Lower leg skin (tissue), 4 donors: ENCODE results near the gene CCDC197. TPM values are rescaled to one million over a fixed set of nuclear protein-coding genes. Genes with fewer than 3 reads are reported as not detected.

Experiments
- DNase-seq, 2 donors: peaks; one replicate each; pipeline ENCODE4 v3.0.0-alpha.2; 2019; ENCODE audit warnings: low spot score in 2 of 2
- H3K4me3 ChIP-seq: fragments of 200-600 bp; sonication (generic); 2 replicates; pipeline ENCODE4 v1.5.1; 2017; ENCODE audit warnings: mild to moderate bottlenecking, low read depth; ENCODE audit not compliant: poor library complexity, severe bottlenecking
- CTCF ChIP-seq, 3 donors: fragments of 450-650 bp; IDR thresholded peaks; one replicate each; pipeline ENCODE4 v1.5.1; 2016; ENCODE audit warnings: antibody characterized with exemption in 3 of 3, mild to moderate bottlenecking in 3 of 3, moderate library complexity in 2 of 3
- POLR2A ChIP-seq, 2 donors: fragments of 450-650 bp; IDR thresholded peaks; one replicate each; pipeline ENCODE4 v1.6.1; 2016 to 2017; ENCODE audit warnings: antibody characterized with exemption in 2 of 2, mild to moderate bottlenecking in 1 of 2, moderate library complexity in 1 of 2
- WGBS, 2 donors: methylation state at CpG; one replicate each; pipeline ENCODE4 v1.1.5; 2018; 5-methylcytosine and 5-hydroxymethylcytosine counted together
- intact Hi-C: fragments of 100-400 bp; cut with DNase I; formaldehyde crosslinking; loops from one replicate; pipeline ENCODE4 v1.15.0; 2023; ENCODE audit warnings: low total_unique reads
- total RNA-seq, 4 donors: library from RNA; depleted of rRNA; stranded (reverse); fragments of >200 nt; gene quantifications; one replicate each; pipeline ENCODE4 v1.1.0, GENCODE V29; 2016

Gene CCDC197
- total RNA-seq, 4 donors from 2014 or later: not detected

- 84 to 88% methylated on average over 6 of the region's 6 CpGs for WGBS, 2 donors
- TF ChIP-seq POLR2A (IDR thresholded peaks at IDR 0.05): no peak
- no peak for TF ChIP-seq CTCF (IDR thresholded peaks at IDR 0.05)
- H3K4me3 ChIP-seq: no peak overlapping the region
- no peak for DNase-seq
- intact Hi-C loops: no loop called here
These were observed 3.2 kb downstream of the CCDC197 start for GRCh38 chr14:94000267-94000666.

DNA sequence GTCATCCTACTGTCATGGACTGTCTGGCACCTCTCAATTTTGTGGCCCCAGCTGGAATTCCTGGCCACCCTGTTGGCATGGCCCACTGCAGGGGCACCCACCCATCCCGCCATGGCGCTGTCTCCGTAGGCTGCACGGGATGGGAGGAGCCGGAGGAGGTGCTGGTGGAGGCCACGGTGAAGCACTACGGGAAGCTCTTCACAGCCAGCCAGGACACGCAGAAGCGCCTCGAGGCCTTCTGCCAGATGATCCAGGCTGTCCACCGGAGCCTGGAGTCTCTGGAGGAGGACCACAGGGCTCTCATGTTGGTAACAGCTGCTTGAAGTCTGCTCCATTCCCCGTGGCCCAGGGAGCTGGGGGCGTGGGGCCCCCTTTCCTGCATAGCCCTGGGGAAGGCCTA is 3.9 kb downstream of the CCDC197 start:
- DNase-seq: no peak
- intact Hi-C loops: no loop called here
- TF ChIP-seq POLR2A (IDR thresholded peaks at IDR 0.05): no peak
- TF ChIP-seq CTCF (IDR thresholded peaks at IDR 0.05): no peak
- 22 to 29% methylated on average over 8 to 11 of the region's 13 CpGs for WGBS, 2 donors
- no peak overlapping the region for H3K4me3 ChIP-seq

- TF ChIP-seq CTCF (IDR thresholded peaks at IDR 0.05) (peak in 1 of 3 donors; percentile 88), POLR2A (IDR thresholded peaks at IDR 0.05) (no peak)
- peak in 1 of 2 donors; percentile 31 for DNase-seq
- WGBS, 2 donors: 24 to 30% methylated on average over 26 of the region's 26 CpGs
- intact Hi-C loops: no loop called here
- H3K4me3 ChIP-seq: no peak overlapping the region
These were observed 4.6 kb downstream of the CCDC197 start for GRCh38 chr14:94001501-94002396.

DNA sequence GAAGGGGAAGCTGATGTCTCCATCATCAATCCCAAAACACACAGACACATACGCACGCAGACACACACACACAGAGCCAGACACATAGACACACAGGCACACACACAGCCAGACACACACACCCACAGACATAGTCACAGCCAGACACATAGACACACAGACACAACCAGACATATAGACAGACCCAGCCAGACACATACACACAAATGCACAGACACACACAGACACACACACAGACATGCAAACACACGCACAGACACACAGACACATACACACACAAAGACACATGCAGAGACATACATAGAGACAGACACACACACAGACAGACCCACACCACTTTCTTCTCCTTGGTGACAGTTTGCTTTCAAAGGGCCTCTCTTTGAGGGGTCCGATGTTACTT is 6.3 kb downstream of the CCDC197 start:
- H3K4me3 ChIP-seq: no peak overlapping the region
- intact Hi-C loops: no loop called here
- no peak for DNase-seq
- no peak for TF ChIP-seq CTCF (IDR thresholded peaks at IDR 0.05)
- TF ChIP-seq POLR2A (IDR thresholded peaks at IDR 0.05): no peak
- 79 to 90% methylated on average over 4 of the region's 4 CpGs for WGBS, 2 donors

DNA sequence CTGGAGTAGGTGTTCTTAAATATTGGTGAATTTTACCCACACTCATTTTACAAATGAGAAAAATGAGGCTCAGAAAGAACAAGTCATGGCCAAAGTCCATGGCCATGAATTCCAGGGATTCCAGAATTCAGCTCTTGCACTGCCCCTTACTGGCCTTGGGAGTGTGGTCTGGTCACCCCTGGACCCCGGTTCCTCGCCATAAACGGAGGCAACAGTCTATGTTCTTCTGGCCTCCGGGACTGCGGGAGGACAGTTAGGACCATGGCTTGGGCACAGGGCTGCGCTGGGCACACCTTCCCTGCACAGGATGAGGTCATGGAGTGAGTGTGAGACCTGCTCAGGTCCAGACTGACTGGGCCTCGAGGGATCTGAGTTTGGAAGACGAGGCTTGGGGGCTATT is 6.9 kb downstream of the CCDC197 start:
- intact Hi-C loops: no loop called here
- 69 to 80% methylated on average over 6 to 8 of the region's 8 CpGs for WGBS, 2 donors
- no peak for DNase-seq
- TF ChIP-seq CTCF (IDR thresholded peaks at IDR 0.05) (no peak), POLR2A (IDR thresholded peaks at IDR 0.05) (no peak)
- no peak overlapping the region for H3K4me3 ChIP-seq
